K562 (cell line): ENCODE results near the gene PAF1. TPM values are rescaled to one million over a fixed set of nuclear protein-coding genes. Genes with fewer than 3 reads are reported as not detected.
A peak's percentile ranks its signal among the peaks of the same experiment; 100 is the strongest.

ENCODE experiments used
- ATF1 ChIP-seq, 2 experiments: fragments of 450-650 bp in 1 of 2; IDR thresholded peaks; 2 replicates each; pipeline ENCODE4 v1.6.1; 2016; ENCODE audit warnings: missing compliant biosample characterization in 1 of 2, missing genetic modification characterization in 1 of 2
- CHD4 ChIP-seq: fragments of 200-600 bp; sonication (generic); IDR thresholded peaks from 3 replicates; pipeline ENCODE4 v1.6.1; 2012; ENCODE audit warnings: low read depth, mild to moderate bottlenecking, mixed read lengths, low read length, inconsistent platforms; ENCODE audit not compliant: insufficient read depth, insufficient replicate concordance, poor library complexity, severe bottlenecking
- EZH2 ChIP-seq: IDR thresholded peaks from 2 replicates; pipeline ENCODE4 v1.6.1; 2012; ENCODE audit warnings: low read depth, mild to moderate bottlenecking, inconsistent platforms, low read length, borderline replicate concordance
- HLTF ChIP-seq: fragments of 450-650 bp; IDR thresholded peaks from 2 replicates; pipeline ENCODE4 v1.6.1; 2016
- IRF1 ChIP-seq: sonication (generic); formaldehyde crosslinking; IDR thresholded peaks from 2 replicates; pipeline ENCODE4 v1.8.0; 2022; ENCODE audit warnings: missing genetic modification reagents, mild to moderate bottlenecking, borderline replicate concordance
- RFX5 ChIP-seq: IDR thresholded peaks from 2 replicates; pipeline ENCODE4 v1.6.1; 2011; ENCODE audit warnings: low read depth, mild to moderate bottlenecking, improper control_type of control experiment, low read length
- SIRT6 ChIP-seq: IDR thresholded peaks from one replicate; pipeline ENCODE4 v1.6.1; 2012; ENCODE audit warnings: low read depth, mild to moderate bottlenecking, control low read depth, inconsistent platforms, low read length, moderate library complexity
- SRSF1 ChIP-seq: fragments of 200-400 bp; formaldehyde crosslinking; IDR thresholded peaks from 2 replicates; pipeline ENCODE4 v1.6.1; 2017; ENCODE audit warnings: mild to moderate bottlenecking, low read depth, low read length, moderate library complexity
- THRB ChIP-seq: fragments of 450-650 bp; formaldehyde crosslinking; conservative IDR thresholded peaks from 2 replicates; pipeline ENCODE4 v1.4.0; 2022; ENCODE audit warnings: mild to moderate bottlenecking, missing genetic modification characterization
- XRCC4 ChIP-seq: IDR thresholded peaks from one replicate; pipeline ENCODE4 v1.6.1; 2011; ENCODE audit not compliant: insufficient read depth, insufficient read length; ENCODE audit errors: extremely low read depth
- ZNF133 ChIP-seq: fragments of 250-450 bp; sonication (Bioruptor Pico); IDR thresholded peaks from 2 replicates; pipeline ENCODE4 v1.4.0; 2020; ENCODE audit warnings: mild to moderate bottlenecking
- polyA plus RNA-seq, 8 experiments: library from polyadenylated mRNA; depleted of rRNA in 4 of 8; stranded (reverse) in 5 of 8; unstranded in 3 of 8; fragments of >200 nt; fragmentation: Nextera tagmentation in 2 of 8; fragmentation: Illumina TruSeq in 1 of 8; extraction: Ambion mirVana in 2 of 8; extraction: Trizol in 1 of 8; gene quantifications; 2 replicates each; pipeline versions ENCODE4 v1.2.1 to v1.2.3, GENCODE V29; 2011 to 2014; ENCODE audit warnings: inconsistent platforms in 1 of 8, missing spikeins in 1 of 8
- total RNA-seq, 7 experiments: library from RNA; depleted of rRNA in 6 of 7; stranded (reverse); fragments of >200 nt in 6 of 7; fragmentation: Illumina TruSeq in 2 of 7; extraction: Trizol in 2 of 7; gene quantifications; 2 replicates each; pipeline versions ENCODE4 v1.2.1 to v1.2.3, GENCODE V29; 2011 to 2021; ENCODE audit warnings: low replicate concordance in 1 of 7
- TF ChIP-seq, protein P1 (sequence below): fragments of 250-450 bp; sonication (Bioruptor Pico); IDR thresholded peaks from 2 replicates; pipeline ENCODE4 v1.4.0; 2020; ENCODE audit warnings: mild to moderate bottlenecking, moderate library complexity
- TF ChIP-seq, protein P2 (sequence below): fragments of 450-650 bp; IDR thresholded peaks from 2 replicates; pipeline ENCODE4 v1.6.1; 2016; ENCODE audit warnings: low read depth

The PAF1 gene
- total and polyA plus RNA-seq, 9 of the 15 experiments (the other 6 are each of a cell fraction or from before 2014, with no cell fraction given), result 1.5 to 45.0 (median 33.8) TPM

DNA sequence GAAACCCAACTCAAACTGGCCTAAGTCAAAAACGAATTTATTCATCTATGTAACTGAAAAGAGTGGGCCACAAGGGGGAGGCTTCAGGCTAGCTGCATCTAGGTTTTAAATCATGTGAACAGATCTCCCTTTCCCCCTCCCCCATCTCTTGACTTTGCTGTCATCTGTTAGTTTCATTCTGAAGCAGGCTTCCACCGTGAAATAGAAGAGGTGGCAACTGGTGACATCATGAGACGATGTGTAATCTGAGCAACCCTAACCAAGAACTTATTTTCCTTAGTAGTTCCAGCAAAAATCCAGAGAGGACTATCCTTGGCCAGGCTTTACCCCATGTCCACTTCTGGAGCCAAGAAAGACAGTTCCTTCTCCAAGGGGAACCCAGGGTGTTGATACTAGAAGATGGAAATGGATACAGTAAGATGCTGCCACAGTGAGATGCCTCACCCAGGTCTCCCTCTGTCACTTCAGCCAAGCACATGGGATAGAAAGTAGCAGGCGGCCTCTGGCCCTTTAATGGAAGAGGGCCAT, 39.3 kb downstream of the PAF1 start (continued):
- no peak for TF ChIP-seq IRF1 (CRISPR knock-in tag)
- TF ChIP-seq EZH2, result no peak
- TF ChIP-seq, protein P1, sequence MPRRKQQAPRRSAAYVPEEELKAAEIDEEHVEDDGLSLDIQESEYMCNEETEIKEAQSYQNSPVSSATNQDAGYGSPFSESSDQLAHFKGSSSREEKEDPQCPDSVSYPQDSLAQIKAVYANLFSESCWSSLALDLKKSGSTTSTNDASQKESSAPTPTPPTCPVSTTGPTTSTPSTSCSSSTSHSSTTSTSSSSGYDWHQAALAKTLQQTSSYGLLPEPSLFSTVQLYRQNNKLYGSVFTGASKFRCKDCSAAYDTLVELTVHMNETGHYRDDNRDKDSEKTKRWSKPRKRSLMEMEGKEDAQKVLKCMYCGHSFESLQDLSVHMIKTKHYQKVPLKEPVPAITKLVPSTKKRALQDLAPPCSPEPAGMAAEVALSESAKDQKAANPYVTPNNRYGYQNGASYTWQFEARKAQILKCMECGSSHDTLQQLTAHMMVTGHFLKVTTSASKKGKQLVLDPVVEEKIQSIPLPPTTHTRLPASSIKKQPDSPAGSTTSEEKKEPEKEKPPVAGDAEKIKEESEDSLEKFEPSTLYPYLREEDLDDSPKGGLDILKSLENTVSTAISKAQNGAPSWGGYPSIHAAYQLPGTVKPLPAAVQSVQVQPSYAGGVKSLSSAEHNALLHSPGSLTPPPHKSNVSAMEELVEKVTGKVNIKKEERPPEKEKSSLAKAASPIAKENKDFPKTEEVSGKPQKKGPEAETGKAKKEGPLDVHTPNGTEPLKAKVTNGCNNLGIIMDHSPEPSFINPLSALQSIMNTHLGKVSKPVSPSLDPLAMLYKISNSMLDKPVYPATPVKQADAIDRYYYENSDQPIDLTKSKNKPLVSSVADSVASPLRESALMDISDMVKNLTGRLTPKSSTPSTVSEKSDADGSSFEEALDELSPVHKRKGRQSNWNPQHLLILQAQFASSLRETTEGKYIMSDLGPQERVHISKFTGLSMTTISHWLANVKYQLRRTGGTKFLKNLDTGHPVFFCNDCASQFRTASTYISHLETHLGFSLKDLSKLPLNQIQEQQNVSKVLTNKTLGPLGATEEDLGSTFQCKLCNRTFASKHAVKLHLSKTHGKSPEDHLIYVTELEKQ (CRISPR knock-in tag), result no peak
- TF ChIP-seq HLTF, result no peak
- no peak for TF ChIP-seq THRB (CRISPR knock-in tag)
- no peak for TF ChIP-seq SIRT6
- TF ChIP-seq ATF1 (CRISPR knock-in tag; IDR thresholded peaks at IDR 0.05), result no peak
- TF ChIP-seq ATF1 (tag; IDR thresholded peaks at IDR 0.05), result peak; percentile 49; the same call in 1 of the 2 replicates
- TF ChIP-seq, protein P2, sequence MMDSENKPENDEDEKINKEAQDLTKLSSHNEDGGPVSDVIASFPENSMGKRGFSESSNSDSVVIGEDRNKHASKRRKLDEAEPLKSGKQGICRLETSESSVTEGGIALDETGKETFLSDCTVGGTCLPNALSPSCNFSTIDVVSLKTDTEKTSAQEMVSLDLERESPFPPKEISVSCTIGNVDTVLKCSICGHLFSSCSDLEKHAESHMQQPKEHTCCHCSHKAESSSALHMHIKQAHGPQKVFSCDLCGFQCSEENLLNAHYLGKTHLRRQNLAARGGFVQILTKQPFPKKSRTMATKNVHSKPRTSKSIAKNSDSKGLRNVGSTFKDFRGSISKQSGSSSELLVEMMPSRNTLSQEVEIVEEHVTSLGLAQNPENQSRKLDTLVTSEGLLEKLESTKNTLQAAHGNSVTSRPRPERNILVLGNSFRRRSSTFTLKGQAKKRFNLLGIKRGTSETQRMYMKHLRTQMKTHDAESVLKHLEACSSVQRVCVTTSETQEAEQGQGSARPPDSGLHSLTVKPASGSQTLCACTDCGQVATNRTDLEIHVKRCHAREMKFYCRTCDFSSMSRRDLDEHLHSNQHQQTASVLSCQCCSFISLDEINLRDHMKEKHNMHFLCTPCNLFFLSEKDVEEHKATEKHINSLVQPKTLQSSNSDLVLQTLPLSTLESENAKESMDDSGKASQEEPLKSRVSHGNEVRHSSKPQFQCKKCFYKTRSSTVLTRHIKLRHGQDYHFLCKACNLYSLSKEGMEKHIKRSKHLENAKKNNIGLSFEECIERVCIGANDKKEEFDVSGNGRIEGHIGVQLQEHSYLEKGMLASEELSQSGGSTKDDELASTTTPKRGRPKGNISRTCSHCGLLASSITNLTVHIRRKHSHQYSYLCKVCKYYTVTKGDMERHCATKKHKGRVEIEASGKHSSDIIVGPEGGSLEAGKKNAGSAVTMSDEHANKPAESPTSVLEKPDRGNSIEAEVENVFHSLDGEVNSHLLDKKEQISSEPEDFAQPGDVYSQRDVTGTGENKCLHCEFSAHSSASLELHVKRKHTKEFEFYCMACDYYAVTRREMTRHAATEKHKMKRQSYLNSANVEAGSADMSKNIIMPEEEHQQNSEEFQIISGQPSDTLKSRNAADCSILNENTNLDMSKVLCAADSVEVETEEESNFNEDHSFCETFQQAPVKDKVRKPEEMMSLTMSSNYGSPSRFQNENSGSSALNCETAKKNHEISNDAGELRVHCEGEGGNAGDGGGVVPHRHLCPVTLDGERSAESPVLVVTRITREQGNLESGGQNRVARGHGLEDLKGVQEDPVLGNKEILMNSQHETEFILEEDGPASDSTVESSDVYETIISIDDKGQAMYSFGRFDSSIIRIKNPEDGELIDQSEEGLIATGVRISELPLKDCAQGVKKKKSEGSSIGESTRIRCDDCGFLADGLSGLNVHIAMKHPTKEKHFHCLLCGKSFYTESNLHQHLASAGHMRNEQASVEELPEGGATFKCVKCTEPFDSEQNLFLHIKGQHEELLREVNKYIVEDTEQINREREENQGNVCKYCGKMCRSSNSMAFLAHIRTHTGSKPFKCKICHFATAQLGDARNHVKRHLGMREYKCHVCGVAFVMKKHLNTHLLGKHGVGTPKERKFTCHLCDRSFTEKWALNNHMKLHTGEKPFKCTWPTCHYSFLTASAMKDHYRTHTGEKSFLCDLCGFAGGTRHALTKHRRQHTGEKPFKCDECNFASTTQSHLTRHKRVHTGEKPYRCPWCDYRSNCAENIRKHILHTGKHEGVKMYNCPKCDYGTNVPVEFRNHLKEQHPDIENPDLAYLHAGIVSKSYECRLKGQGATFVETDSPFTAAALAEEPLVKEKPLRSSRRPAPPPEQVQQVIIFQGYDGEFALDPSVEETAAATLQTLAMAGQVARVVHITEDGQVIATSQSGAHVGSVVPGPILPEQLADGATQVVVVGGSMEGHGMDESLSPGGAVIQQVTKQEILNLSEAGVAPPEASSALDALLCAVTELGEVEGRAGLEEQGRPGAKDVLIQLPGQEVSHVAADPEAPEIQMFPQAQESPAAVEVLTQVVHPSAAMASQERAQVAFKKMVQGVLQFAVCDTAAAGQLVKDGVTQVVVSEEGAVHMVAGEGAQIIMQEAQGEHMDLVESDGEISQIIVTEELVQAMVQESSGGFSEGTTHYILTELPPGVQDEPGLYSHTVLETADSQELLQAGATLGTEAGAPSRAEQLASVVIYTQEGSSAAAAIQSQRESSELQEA, result no peak
- no peak for TF ChIP-seq CHD4
- peak; percentile 85 for TF ChIP-seq RFX5
- TF ChIP-seq XRCC4, result no peak
- no peak for TF ChIP-seq SRSF1
- no peak for TF ChIP-seq ZNF133 (CRISPR knock-in tag)
